Lower leg skin (tissue), 4 donors: Measurements from ENCODE around the gene TOMT. TPM values are rescaled to one million over a fixed set of nuclear protein-coding genes. Genes with fewer than 3 reads are reported as not detected.

Experiments
- DNase-seq, 2 donors: peaks; one replicate each; pipeline ENCODE4 v3.0.0-alpha.2; 2019; ENCODE audit warnings: low spot score in 2 of 2
- H3K4me3 ChIP-seq: fragments of 200-600 bp; sonication (generic); 2 replicates; pipeline ENCODE4 v1.5.1; 2017; ENCODE audit warnings: mild to moderate bottlenecking, low read depth; ENCODE audit not compliant: poor library complexity, severe bottlenecking
- CTCF ChIP-seq, 3 donors: fragments of 450-650 bp; IDR thresholded peaks; one replicate each; pipeline ENCODE4 v1.5.1; 2016; ENCODE audit warnings: antibody characterized with exemption in 3 of 3, mild to moderate bottlenecking in 3 of 3, moderate library complexity in 2 of 3
- POLR2A ChIP-seq, 2 donors: fragments of 450-650 bp; IDR thresholded peaks; one replicate each; pipeline ENCODE4 v1.6.1; 2016 to 2017; ENCODE audit warnings: antibody characterized with exemption in 2 of 2, mild to moderate bottlenecking in 1 of 2, moderate library complexity in 1 of 2
- WGBS, 2 donors: methylation state at CpG; one replicate each; pipeline ENCODE4 v1.1.5; 2018; 5-methylcytosine and 5-hydroxymethylcytosine counted together
- intact Hi-C: fragments of 100-400 bp; cut with DNase I; formaldehyde crosslinking; loops from one replicate; pipeline ENCODE4 v1.15.0; 2023; ENCODE audit warnings: low total_unique reads
- total RNA-seq, 4 donors: library from RNA; depleted of rRNA; stranded (reverse); fragments of >200 nt; gene quantifications; one replicate each; pipeline ENCODE4 v1.1.0, GENCODE V29; 2016

TOMT gene
- not detected for total RNA-seq

DNA sequence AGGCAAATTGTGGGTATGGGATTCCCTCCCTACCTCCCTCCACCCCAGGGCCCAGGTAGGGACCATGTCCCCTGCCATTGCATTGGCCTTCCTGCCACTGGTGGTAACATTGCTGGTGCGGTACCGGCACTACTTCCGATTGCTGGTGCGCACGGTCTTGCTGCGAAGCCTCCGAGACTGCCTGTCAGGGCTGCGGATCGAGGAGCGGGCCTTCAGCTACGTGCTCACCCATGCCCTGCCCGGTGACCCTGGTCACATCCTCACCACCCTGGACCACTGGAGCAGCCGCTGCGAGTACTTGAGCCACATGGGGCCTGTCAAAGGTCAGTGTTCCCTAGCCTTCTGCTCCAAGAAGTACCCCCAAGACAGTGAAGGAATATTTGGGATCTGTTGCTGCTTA is at the start of gene TOMT:
TOMT (plus strand) TSS at position 37 of the 400 bp plus-strand sequence; CDS start at position 65, 28 bp downstream.
- 92 to 98% methylated on average over 13 to 14 of the region's 14 CpGs for WGBS, 2 donors
- no peak for DNase-seq
- TF ChIP-seq POLR2A (IDR thresholded peaks at IDR 0.05) (no peak), CTCF (IDR thresholded peaks at IDR 0.05) (no peak)
- intact Hi-C loops = no loop called here
- no peak within 1 kb of the TSS for H3K4me3 ChIP-seq

DNA sequence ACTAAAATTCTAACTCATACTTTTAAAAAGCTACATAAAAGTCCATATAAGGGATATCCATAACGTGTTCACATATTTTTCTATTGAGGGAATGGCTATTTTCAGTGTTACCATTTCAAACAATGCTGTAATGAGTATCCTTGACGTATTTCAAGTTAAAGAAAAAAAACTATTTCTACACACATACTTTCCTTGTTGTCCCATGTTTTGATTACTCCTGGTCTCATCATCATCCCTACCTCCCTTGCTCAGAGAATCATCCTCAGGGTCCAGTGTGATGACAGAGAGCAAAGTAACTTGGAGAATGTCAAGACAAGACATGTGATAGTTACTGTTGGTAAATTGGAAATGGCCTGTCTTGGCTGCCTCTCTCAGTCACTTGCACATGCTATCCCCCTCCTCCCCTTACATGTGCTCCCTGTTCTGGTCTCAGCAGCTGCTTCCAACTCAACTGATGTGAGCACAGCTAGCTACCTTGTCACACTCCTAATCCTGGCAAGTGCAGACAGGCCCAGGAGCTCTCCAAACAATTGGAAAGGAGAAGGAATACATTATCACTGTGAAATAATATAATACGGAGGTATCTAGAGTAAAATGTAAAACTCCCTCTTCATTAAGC is 47.2 kb upstream of the TOMT start:
- no peak for DNase-seq
- TF ChIP-seq CTCF (IDR thresholded peaks at IDR 0.05) (no peak), POLR2A (IDR thresholded peaks at IDR 0.05) (no peak)
- H3K4me3 ChIP-seq = no peak overlapping the region
- 60 to 73% methylated on average over 3 of the region's 3 CpGs for whole genome bisulfite sequencing, 2 donors
- intact Hi-C loops = no loop called here

DNA sequence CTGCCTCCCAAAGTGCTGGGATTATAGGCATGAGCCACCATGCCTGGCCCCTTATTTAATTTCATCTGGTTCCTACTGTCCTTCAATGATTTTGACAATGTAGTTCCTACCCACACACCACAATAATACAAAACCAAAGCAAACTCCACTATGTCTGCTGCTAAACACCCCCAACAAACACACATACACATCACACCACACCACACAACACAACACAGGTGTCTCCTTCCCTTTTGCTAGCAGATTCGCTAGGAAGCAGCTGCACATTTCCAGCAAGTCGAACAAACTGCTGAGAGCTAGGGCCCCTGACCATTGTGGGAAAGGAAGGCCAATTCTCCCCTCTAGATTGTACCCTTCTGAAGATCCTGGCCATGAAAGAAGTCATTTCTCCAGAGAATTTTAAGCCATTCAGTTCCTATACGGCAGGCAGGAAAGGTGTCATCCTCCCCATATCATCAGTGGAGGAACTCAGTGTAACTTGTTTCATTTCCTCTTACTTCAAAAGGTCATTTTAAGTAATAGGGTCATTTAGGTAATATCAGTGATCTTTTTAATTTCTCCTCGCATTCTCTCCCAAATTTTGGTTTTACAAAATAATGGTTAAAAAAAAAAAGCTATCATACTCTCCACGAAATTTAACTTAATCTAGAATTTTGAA is 43.9 kb upstream of the TOMT start:
- no peak for DNase-seq
- TF ChIP-seq POLR2A (IDR thresholded peaks at IDR 0.05) (no peak), CTCF (IDR thresholded peaks at IDR 0.05) (no peak)
- intact Hi-C loops = no loop called here
- no peak overlapping the region for H3K4me3 ChIP-seq
- 84 to 92% methylated on average over 5 of the region's 5 CpGs for WGBS, 2 donors

GRCh38 chr11:72066855-72067254 is 38.9 kb upstream of the TOMT start:
- intact Hi-C loops = no loop called here
- H3K4me3 ChIP-seq = no peak overlapping the region
- no peak for TF ChIP-seq CTCF (IDR thresholded peaks at IDR 0.05)
- TF ChIP-seq POLR2A (IDR thresholded peaks at IDR 0.05) = no peak
- no peak for DNase-seq

GRCh38 chr11:72067266-72067665 is 38.5 kb upstream of the TOMT start:
- no peak for TF ChIP-seq CTCF (IDR thresholded peaks at IDR 0.05)
- TF ChIP-seq POLR2A (IDR thresholded peaks at IDR 0.05) = no peak

DNA sequence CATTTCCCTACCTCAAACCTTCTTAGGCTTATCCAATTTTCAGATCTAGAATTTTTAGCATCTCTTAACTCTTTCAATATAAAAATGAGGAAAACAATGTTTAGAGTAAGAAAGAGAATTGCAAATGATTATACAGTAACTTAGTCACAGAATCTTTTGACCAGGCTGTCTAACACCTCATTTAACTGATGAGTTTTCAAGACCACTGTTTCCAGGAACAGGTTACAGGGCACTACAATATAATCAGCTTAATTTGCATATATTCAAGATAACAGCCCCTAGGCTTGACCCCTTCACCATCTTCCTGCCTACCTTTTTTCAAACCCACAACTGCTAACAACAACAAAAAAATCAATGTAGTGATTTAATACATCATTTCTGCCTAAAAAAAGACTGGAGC is 38.0 kb upstream of the TOMT start:
- intact Hi-C loops = no loop called here
- no peak overlapping the region for H3K4me3 ChIP-seq
- TF ChIP-seq CTCF (IDR thresholded peaks at IDR 0.05) = no peak
- no peak for TF ChIP-seq POLR2A (IDR thresholded peaks at IDR 0.05)
- no peak for DNase-seq

More at GRCh38 chr11:72067266-72067665, 38.5 kb upstream of the TOMT start:
- no peak overlapping the region for H3K4me3 ChIP-seq
- intact Hi-C loops = no loop called here
- DNase-seq = no peak
